Left cardiac atrium (tissue), 4 donors: Measurements from ENCODE around the gene ARL6IP4. TPM values are rescaled to one million over a fixed set of nuclear protein-coding genes. Genes with fewer than 3 reads are reported as not detected.
"Not testable (repeated sequence)": the region's sequence is repeated elsewhere in the genome, so short reads cannot be mapped to it uniquely, and the experiment has no call there.

Experiments
- ATAC-seq, 2 donors: fragments of 200-7000 bp; cut with Tn5 transposase; one replicate each; pipeline ENCODE4 v1.9.1; 2020; ENCODE audit warnings: mild to moderate bottlenecking in 2 of 2, moderate library complexity in 2 of 2
- DNase-seq: peaks from one replicate; pipeline ENCODE4 v3.0.0-alpha.2; 2020
- intact Hi-C, 2 donors: fragments of 100-400 bp; cut with DNase I; formaldehyde crosslinking; loops; one replicate each; pipeline versions ENCODE4 v1.14.1 to v1.15.1; 2022 to 2023
- total RNA-seq, 2 donors: library from RNA; stranded (reverse); fragmentation: NEBNext Ultra II Directional; extraction: Animal tissue kit (Norgen Biotek cat#: 25700); gene quantifications; one replicate each; pipeline ENCODE4 v1.2.1, GENCODE V29; 2021
- donor health status: DM: no; HTN: yes; CAD: no.
- donor health status: DM: no; HTN: yes; CAD: no; lungs with severe emphysema.
- donor health status: DM: yes; HTN: yes; CAD: no.
- donor health status: Dilated cardiomyopathy.

ARL6IP4 gene
- total RNA-seq, 2 donors from 2014 or later, result 159 to 176 TPM

DNA sequence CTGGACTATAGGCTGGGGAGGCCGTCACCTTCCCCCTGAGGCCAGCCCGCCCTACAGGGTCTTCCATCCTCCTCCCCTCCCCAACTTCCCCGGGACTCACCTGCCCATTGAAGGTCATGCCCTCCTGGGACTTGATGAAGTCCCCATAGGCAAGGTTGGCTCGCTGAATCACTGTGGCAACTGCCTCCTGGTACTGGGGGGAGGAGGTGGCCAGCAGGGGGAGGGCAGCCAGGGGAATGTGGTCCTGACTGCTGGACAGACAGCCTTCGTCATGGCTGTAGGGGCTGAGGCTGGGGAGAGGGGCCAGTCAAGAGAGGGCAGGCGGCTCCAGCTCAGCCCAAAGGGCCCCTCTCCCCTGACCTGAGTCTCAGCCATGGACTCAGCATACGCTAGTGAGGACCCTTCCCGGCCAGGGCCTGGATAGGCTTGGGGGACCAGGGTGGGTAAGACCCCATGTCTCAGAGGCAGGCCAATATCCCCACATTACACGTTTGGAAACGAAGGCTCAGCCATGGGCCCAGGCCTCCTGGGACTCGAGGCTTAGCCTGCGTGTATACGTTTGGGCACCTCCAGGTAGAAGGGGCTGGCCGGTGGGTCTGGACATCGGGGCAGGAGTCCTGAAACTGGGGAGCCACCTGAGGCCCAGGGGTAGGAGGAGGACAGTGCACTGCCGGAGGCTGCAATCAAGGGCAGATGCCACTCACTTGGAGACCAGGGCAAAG, 16.3 kb downstream of the ARL6IP4 start:
- ATAC-seq, result no peak
- no peak for DNase-seq
- intact Hi-C loops, result no loop called here

GRCh38 chr12:122997343-122998250, 17.1 kb downstream of the ARL6IP4 start:
- DNase-seq (no peak), ATAC-seq (peak in 1 of 2 donors; percentile 36)
- intact Hi-C loops, result no loop called here

DNA sequence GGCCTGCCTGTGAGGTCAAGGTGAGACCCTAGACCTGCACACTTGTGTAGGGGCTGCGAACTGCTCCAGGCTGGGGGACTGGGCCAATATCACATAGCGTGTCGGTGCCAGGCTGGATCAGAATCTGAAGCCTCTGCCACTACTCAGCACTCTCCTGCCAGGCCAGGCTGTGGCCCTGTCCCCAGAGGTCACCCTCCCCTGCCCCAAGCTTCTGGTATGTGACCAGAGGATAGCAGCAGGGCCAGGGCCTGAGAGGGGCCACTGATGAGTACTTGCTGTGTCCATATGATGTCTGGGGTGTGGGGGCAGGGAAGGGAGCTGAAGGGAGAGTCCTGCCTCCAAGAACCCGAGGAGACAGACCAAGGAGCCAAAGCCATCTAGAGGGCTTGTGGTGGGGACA, 17.8 kb downstream of the ARL6IP4 start:
- intact Hi-C loops, result no loop called here
- no peak for DNase-seq
- no peak for ATAC-seq

- no peak for ATAC-seq
- intact Hi-C loops, result no loop called here
- DNase-seq, result no peak
These were observed 18.9 kb downstream of the ARL6IP4 start for GRCh38 chr12:122999196-122999946.

GRCh38 chr12:122999986-123000420, 19.5 kb downstream of the ARL6IP4 start:
- intact Hi-C loops, result no loop called here
- DNase-seq, result no peak
- ATAC-seq, result no peak

DNA sequence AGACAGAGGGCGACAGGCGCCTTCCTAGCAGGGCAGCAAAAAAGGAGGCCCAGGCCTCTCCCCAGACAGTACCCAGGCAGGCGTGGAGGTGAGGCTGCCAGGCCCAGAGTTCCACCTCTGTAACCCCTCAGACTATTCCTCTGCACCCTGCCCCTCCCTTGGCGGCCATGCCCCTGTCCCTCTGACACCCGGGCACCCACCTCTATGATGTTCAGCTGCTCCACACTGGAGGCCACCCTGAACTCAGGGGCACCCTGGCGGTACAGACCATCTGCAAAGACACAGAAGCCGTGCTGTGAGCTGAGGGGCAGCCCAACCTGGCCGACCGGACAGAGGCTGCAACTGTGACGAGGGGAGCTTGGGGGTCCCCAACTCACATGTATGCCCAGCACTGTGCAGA, 20.1 kb downstream of the ARL6IP4 start:
- DNase-seq (no peak), ATAC-seq (no peak)
- intact Hi-C loops, result no loop called here

DNA sequence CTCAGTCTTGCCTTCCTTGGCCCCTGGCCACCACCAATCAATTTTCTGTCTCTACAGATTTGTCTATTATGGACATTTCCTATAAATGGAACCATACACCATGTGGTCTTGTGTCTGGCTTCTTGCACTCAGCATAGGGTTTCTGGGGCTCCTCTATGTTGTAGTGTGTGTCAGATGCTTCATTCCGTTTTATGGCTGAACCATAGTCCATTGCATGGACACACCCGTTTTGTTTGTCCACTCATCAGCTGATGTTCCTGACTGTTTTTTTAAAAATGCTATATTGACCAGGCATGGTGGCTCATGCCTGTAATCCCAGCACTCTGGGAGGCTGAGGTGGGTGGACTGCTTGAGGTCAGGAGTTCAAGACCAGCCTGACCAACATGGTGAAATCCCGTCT, 21.0 kb downstream of the ARL6IP4 start:
- intact Hi-C loops, result no loop called here
- ATAC-seq (no peak), DNase-seq (no peak)

DNA sequence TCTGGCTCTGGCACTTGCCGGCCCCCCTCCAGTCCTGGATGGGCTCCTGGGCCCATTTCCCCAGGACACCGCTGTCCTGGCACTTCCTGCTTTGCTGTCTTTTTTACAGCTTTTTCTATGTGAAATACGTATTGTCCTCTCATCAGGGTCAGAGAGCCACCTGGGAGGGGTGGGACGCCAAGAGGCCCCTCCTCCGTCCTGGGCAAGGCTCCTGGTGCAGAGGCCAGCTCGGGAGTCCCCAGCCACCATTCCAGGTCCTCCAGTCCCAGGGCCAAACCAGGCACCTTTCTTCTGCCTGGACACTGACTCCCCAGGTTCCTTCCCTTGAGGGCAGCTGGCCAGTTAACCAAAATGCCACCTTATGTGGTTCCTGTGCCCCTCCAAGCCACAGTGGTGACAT, 22.8 kb downstream of the ARL6IP4 start:
- intact Hi-C loops, result no loop called here
- DNase-seq (no peak), ATAC-seq (no peak)

DNA sequence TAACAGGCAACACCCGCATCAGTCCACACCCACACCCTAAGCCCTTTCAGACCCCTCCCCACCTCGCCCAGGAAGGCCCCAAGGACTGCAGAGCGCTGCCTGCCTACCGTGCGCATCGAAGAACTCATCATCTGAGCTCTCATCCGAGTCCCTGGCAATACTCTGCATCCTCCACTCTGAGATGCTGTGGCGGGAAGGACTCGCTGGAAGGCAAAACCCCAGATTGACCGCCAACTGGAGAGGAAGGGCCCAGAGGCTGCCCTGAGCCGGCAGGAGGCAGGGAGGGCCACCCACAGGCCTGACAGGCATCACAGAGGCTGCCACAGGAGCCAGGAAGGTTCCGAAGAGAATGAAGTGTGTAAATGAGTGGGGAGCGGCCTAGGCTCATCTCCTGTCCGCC, 23.8 kb downstream of the ARL6IP4 start:
- DNase-seq (no peak), ATAC-seq (no peak)
- intact Hi-C loops, result no loop called here

GRCh38 chr12:123005081-123005626, 24.7 kb downstream of the ARL6IP4 start:
- DNase-seq (no peak), ATAC-seq (no peak)
- intact Hi-C loops, result no loop called here

DNA sequence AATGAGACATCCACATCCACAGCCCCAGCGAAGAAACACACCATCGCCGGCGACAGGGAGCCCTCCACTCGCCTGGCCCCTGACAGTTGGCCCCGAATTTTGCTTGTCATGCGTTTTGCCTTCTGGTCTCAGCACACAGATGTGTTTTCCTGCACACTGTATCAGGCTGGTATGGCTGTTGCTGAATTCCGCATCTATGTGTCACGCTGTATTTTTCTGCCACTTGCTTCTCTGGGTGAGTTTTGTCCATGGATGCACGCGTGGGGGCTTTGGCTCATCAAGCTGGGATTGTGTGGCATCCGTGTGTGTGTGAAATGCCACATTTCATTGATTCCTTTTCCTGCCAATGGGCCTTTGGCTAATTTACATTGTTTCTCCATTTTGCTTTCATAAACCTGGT, 26.5 kb downstream of the ARL6IP4 start:
- intact Hi-C loops, result no loop called here
- ATAC-seq, result no peak
- no peak for DNase-seq

DNA sequence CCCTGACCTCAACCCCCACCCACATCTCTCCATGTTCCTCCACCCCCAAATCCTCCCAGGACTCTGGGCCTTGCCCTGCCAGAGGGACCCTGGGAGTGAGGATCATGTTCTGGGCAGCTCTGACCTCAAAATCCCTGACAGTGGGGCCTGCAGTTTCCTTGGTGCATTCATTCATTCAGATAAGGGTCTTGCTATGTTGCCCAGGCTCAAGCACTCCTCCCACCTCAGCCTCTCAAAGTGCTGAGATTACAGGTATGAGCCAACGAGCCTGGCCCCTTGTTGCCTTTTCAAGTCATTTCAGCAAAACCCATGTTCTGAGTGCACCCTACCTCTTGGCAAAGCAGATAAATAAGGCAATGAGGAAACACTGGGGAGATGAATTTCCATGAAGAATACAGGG, 29.6 kb downstream of the ARL6IP4 start:
- ATAC-seq, result no peak
- intact Hi-C loops, result no loop called here
- no peak for DNase-seq

GRCh38 chr12:123010681-123011080, 30.2 kb downstream of the ARL6IP4 start:
- intact Hi-C loops, result no loop called here
- DNase-seq (no peak), ATAC-seq (no peak)

GRCh38 chr12:123011701-123012100, 31.2 kb downstream of the ARL6IP4 start:
- intact Hi-C loops, result no loop called here
- ATAC-seq (no peak), DNase-seq (no peak)

- ATAC-seq (no peak), DNase-seq (no peak)
- intact Hi-C loops, result no loop called here
These were observed 33.0 kb downstream of the ARL6IP4 start for GRCh38 chr12:123013185-123014095.

DNA sequence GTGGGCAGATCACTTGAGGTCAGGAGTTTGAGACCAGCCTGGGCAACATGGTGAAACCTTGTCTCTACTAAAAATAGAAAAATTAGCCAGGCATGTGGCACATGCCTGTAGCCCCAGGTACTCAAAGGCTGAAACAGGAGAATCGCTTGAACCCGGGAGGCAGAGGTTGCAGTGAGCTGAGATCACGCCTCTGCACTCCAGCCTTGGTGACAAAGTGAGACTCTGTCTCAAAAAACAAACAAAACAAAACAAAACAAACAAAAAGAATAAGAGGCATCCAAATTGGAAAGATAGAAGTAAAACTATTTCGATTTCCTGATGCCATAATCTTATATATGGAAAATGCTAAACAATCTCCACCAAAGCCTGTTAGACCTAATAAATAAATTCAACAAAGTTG, 34.0 kb downstream of the ARL6IP4 start:
- intact Hi-C loops, ATAC-seq, DNase-seq: not testable (repeated sequence)

DNA sequence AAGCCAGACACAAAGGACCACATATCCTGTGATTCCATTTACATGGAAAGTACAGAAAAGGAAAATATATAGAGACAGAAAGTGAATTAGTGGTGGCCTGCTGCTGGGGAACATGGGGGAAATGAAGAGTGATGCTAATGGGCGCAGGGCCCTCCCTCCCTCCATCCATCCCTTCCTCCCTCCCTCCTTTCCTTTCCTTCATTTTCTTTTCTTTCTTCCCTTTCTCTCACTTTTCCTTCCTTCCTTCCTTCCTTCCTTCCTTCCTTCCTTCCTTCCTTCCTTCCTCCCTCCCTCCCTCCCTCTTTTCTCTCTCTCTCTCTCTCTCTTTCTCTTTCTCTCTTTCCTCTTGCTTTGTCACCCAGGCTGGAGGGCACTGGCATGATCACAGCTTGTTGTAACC, 37.3 kb downstream of the ARL6IP4 start:
- DNase-seq (no peak), ATAC-seq (no peak)
- intact Hi-C loops, result no loop called here

GRCh38 chr12:123019841-123020138, 39.3 kb downstream of the ARL6IP4 start:
- intact Hi-C loops, result no loop called here
- DNase-seq (no peak), ATAC-seq (peak in 1 of 2 donors; percentile 29)
